GM19438 (cell line): ENCODE results near the gene ST14.

ENCODE experiments used
- ATAC-seq: cut with Tn5 transposase; IDR thresholded peaks from one replicate; pipeline ENCODE4 v1.9.1; 2021; ENCODE audit warnings: low read depth; ENCODE audit not compliant: unreplicated experiment

Gene ST14

DNA sequence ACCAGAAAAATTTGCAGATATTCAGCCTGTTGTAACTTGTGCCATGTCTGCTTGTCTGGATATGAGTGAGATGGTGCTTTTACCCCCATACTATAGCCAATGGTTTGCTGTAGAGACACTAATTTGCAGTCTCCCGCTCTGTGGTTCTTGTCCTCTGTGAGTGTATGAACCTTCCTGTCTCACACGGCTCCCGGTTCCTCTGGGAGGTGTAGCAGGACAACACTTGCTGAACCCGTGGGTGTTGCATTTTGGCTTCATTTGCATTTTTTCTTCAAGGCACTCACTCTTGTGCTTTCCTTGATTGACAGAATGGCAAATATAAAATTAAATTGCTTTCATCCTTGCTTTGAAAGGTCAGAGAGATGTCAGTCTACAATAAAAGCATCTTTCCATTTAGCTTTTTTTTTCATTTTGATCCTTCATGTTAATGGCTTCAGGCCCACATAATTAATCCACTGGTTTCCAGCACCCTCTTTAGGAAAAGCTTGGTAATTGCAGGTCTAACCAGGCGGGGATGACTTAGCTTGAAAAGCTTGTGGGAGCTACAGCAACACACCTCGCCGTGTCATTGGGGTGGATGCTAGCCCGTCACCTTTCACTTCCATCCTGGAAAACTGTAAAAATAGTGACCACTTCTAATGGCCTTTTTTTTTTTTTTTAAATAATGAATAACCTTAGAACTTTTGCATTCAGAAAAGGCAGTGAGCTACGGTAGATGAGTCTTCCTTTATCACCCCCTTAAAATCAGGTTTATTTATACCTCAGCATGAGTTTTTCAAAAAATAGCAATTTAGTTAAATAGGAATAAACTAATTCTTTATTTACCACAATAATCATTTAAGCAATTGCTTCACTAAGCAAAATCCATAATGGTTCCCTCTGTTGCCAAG, 27.4 kb upstream of the ST14 start:
- no peak for ATAC-seq

DNA sequence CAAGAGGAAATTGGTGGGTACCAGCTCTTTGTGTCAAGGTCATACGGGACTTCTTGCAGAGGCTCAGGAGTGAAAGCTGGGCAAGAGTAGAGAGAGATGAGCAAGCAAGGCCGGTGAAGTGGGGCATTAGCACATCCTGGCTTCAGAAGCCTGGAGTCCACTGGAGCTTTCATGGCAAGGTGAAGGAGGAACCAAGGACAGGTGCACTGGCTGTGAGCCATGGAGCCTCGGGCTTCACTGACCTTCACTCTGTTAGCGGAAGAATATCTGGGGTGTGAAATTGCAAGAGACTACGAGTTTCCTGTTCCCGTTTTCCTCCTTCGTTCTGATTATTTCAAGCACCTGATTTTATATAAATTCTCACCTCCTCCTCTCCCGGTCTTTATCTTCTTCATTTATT, 25.9 kb upstream of the ST14 start:
- ATAC-seq, result no peak

DNA sequence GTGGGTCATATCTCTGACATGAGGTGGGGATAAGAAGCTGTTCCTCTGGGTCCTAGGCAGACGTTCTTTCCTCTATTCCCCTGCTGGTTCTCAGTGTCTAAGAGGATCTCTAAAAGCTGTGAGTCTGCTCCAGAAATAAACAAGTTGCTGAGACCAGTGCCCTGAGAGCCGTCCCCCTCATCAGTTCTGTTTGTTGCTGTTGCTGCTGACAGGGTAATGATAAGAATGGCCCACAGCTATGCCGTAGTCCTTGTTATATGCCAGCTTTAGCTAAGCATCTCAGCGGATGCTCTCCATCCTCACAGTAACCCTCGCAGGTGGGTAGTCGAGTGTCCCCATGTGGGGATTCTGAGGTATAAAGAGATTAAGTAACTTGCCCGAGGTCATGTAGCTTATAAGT, 23.5 kb upstream of the ST14 start:
- ATAC-seq, result no peak

DNA sequence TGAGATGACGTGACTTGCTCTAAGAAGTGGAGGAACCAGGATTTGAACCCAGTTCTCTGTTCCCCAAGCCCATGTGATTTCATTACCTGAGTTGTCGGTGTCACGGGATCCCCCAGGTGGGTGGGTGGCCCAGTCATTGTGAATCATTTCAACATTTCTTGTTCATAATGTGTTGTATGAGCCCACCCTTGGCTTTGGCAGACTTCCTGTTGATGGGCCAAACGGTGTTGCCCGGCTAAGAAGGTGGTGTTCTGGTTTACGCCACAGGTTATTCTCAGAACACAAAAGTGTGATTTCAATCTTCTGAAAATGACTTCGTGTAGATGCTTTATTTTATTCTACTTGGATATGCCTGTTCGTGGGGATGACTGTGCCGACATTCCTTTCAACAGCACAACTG, 21.6 kb upstream of the ST14 start:
- ATAC-seq, result no peak

DNA sequence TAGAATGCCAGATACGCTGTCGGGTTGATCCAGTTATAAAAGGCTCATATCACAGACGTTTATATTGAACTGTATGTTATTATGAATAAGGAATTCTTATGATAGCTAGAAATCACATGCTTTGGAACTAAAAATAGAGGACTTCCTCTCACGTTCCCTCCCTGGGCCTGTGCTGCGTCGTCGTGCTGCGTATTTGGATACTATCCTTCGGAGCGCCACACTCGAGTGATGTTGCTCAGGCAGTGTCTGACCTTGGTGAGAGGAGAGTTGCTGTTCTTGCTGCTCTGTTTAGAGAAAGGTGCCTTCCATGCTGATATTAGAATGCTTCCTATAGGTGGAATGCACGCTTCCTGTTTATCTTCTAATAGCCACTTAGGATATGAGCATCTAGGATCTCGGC, 20.2 kb upstream of the ST14 start:
- ATAC-seq, result no peak

DNA sequence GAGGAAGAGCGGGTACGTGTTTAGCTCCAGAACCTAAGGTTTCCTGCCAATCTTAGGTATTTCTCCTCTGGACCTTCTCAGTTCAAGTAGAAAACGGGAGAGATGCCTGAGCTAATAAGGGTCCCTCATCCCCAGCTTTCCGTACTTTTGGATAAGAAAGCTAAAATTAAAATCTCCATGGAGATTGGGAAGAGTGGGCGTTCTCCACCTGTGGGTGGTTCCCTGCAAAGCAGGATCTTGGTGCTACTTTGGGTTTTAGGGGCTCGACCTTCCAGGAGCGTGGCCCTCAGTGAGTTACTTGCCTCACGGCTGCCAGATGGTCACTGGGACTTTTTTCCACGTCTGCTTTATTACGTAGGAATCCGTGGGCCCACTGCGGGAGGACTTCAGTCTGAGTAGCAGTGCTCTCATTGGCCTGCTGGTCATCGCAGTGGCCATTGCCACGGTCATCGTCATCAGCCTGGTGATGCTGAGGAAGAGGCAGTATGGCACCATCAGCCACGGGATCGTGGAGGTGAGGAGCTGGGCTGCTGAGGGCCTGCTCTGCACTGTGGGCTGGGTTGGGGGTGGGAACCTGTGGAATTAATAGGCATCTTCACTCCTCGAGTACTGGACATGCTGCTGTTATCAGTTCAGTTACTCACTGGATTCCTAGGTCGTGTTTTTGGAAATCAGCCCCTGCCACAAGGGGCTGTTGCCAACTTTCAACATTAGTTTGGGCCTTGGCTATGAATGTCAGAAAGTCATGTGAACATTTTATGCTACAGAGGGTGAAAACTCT, 17.8 kb upstream of the ST14 start:
- ATAC-seq, result no peak

DNA sequence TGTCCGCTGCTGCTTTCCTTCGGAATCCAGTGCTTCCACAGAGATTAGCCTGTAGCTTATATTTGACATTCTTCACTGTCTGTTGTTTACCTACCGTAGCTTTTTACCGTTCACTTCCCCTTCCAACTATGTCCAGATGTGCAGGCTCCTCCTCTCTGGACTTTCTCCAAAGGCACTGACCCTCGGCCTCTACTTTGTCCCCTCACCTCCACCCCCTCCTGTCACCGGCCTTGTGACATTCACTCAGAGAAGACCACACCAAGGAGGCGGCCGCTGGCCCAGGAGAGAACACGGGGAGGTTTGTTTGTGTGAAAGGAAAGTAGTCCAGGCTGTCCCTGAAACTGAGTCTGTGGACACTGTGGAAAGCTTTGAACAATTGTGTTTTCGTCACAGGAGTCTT, 15.4 kb upstream of the ST14 start:
- no peak for ATAC-seq

DNA sequence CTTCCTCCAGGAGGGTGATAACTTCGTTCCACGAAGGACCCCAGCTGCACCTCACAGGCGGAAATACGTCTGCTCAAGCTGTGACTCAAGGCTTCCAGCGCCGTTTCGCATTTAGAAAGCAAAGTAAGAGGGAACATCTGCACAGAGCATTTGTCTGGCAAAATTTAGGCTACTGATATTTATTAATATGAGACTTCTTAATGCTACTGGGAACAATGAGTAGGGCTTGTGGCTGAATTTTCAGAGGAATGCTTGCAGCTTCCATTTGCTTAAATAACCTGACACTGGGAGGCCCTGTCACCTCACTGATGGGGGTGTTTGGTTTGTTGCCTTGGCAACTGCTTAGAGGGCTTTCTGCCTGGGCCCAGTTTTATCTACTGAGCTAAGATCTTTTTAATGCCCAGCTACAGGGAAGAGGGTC, 14.7 kb upstream of the ST14 start:
- ATAC-seq, result no peak

DNA sequence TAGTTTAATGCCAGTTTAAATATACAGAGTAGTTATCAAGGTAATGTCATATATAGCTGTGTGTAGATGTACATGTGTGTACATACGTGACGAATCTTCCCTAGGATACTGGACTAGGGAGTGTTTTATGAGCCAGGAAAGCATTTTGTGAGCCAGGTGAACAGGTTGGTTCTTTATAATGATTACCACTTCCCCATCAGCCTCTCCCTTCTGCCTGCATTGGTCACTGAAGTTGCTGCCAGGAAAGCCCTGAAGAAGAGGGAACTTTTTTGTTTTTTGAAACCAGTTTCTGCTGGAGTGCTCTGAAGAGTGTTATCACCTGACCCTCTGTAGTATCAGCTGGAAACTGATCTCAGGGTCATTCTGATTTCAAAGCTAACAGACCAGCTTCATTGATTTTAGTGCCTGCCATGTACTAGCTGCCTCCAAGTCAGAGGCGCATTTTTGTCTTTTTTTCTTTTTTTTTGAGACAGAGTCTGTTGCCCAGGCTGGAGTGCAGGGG, 14.2 kb upstream of the ST14 start:
- no peak for ATAC-seq

DNA sequence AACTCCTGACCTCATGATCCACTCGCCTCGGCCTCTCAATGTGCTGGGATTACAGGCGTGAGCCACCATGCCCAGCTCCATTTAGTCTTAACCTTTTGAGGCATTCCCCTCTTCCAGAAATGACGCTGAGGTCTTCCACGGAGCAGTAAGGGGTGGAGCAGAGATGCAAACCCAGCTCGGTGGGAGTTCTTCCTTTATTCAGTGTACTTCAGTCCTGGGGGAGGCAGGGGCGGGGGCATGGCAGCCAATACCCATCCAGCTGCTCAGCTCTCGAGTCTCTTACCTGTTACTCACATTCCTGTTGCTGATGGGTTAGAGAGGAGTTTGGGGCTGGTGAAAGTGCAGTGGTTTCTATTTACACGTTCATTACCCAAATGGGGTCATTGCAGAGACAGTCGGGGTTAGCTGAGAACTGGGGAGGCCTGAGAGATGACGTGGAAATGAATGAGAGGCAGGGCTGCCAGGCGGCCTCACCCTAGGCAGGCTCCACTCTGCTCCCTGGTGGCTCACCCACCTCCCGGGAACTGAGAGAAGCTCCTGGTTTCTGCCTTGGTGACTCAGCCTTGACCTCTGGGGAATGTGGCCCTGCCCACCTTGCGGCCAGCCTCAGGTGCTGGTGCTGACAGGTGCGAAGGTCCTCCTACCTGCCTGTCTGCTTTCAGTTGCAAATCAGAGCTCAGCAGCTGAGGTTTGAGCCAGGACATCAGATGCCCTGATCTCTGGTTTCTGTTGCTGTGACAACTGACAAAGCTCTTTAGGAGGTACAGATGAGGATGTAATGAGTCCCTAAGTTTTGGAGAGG, 13.4 kb upstream of the ST14 start:
- no peak for ATAC-seq

DNA sequence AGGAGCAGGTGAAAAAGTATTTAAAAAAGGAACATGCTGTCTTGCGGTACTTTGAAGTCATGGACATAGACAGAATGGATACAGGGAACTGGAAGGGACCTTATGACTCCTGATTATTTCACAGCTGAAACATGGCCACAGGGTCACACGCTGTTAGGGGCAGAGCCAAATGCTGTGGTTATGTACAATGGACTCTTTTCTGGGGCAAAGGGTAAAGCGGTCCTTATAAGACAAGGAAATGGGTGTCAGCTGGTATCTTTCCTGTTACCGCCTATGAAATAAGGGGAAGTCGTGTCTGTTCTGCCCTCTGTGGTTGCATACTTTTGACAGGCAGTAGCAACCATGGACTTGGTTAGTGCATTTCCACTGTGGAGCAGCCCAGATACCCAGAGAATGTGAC, 12.8 kb upstream of the ST14 start:
- no peak for ATAC-seq

DNA sequence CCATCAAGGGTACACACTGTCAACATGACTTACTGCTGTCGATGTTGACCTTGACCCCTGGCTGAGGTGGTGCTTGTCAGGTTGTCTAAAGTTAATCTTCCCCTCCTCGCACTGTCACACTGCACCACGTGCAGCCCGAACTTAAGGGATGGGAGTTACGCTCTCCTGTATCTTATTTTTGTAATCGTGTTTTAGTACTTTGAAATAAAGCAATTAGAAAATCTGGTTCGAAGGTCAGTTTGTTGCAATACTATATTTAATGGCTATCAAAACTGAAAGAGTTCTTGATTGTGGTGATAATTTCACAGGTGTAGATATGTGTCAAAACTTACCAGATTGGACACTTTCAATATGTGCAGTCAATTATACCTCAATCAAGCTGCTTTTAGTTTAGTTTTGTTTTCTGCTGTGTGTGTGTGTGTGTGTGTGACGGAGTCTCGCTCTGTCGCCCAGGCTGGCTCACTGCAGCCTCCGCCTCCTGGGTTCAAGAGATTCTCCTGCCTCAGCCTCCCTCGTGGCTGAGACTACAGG, 10.7 kb upstream of the ST14 start:
- no peak for ATAC-seq

DNA sequence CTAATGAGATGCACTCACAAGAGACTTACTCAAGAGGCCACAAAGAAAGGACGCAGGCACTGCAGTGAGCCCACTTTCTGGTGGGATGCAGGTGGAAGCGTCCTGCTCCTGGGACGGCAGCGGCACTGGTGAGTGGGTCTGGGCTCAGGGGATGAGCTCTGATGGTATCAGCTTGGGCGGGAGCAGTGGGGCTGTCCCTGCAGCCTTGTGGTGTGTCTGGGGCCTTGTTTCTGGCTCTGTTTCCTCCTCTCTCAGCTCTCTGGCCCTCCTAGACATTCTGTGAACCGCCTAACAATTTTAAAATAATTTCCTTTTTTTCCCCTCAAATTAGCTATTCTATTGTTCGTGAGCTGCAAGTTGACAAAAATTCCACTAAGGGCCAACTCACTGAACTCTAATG, 8.8 kb upstream of the ST14 start:
- no peak for ATAC-seq

DNA sequence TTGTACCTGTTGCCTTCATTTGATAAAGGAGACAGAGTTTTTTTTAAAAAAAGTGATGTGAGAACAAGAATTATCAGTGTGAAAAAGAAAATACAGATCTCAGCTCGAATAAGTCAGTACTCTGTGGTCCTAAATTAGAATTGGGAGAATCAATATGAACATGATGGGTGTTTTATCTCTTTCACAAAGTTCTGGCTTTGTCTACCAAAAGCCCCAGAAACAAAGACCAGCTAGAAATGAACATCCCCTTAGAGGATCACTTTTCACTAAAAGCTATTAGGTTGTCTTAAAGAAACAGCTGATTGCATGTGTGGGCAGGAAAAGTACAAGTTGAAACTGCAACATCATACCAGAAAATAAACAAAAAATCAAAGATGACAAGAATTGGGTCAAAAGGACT, 8.4 kb upstream of the ST14 start:
- ATAC-seq, result no peak

DNA sequence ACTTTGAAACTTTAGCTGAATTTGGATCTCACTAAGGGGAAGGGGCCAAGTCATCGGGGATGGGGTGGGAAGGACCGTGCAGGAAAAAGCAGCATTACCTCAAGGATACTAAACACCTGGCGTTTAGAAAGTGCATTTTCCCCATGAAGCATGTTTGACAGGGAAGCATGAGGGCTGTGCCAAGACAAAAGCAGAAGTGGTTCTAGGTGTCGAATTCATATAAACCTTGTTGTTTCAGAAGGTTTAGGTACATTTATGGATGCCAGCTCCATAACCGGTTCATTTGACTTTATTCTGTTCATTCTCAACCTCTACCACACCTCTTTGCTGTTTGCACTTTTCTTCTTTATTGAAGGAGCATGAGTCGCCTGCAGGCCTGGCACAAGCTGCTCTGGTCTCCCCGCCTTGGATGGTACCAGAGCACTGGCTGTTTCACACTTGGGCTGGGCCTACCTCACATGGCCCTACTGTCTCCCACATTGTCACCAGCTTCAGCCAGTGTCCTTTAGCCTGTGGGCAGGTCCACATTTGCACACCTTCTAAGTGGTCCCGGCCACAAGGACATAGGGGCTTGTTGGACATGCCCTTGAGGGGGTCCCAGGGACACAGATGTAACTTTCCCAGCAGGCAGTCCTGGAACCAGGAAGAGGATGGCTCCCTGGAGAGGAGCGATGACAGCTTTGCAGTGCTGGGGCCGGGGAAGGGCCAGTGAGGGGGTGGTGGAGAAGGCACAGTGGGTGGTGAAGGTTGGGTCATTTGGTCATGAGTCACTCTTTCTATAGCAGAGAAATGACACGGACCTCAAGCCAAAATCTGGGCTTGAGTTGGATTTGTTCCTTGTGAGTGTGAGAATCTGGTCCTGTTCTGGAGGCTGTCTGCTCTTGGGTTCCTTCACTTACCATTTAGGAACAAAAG, 3.2 kb upstream of the ST14 start:
- ATAC-seq, result no peak

DNA sequence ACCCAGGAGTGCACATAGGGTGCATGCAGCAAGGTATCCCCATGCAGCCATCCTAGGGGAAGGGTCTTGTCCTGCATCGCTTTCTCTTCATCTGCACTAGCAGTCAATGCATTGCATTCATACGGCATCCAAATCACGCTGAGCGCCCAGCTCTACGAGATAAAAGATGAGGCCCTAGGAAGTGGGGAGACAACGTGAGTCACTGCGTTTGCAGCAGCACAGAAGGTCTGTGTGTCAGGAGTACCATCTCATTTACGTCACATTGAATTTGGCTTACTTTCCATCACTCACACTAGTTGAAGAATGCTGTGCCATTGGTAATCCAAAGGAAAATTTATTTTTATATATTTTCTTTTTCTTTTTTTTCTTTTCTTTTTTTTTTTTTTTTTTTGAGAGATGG, 2.5 kb upstream of the ST14 start:
- no peak for ATAC-seq

DNA sequence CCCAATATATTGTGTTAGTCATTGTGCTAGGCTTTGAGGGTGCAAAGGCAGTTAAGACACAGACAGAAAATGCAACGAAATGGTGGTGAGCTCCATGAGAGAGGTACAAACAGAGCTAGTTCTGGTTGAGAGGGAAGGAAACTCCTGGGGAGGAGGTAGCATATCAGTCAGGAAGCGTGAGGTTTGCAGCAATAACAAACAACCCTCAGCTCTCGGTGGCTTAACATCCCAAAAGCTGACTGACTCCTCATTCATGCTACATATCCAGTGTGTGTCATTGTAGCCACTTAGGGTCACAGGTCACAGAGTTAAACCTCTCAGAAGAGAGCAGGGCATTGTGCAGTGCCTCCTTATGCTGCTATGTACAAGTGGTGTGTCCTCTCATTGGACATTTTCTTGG, 1.7 kb upstream of the ST14 start:
- no peak for ATAC-seq

DNA sequence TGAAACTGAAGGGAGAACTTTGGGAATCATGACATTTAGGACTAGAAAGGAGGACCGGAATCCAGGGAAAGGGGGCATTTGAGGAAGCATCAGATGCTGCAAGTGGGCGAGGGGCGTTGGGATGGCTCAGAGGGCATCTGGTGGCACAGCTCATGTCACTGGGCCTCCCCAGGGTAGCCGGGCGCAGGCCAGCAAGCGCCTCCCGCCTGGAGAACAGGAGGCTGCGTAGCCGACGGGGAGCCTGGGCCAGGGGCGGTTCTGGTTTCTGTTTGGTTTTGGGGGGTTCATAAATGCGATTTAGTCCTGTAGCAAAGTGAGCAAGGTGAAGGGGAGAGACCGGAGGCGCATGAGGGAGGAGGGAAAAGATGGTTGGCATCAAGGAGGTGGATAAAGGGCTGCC, 443 bp upstream of the ST14 start:
- no peak for ATAC-seq

DNA sequence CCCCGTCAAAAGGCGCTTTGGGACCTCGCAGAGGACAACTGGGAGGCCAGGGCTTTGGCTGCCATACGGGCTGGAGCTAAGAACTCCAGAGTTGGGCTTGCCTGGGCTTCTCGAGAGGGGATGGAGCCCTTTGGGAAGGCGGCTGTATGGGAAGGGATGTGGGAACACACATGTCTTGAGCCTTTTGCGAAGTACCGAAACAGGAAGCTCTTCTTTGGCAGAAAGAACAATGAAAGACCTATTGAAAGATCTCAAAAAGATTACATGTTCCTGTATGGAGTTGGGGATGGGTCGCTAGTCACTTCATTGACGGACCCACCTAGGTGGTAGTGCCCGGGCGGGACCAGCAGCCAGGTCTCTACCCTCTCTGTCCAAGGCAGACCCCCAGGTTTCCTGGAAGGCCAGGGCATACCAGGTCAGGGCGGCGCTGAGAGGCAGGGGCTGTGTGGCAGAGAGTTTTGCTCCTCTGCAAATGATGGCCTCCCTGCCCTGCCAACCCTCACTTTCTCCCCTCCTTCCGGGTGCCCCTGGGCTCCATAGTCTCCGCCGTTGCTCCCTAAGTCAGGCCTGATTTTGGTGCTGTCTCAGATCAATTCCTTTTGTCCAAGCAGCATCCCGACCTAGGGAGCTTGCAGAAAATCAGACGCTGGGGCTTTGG, 1.0 kb downstream of the ST14 start:
- no peak for ATAC-seq
